ENCODE data around the gene TTC23.
"Not testable (repeated sequence)": the region's sequence is repeated elsewhere in the genome, so short reads cannot be mapped to it uniquely, and the experiment has no call there.

The TTC23 gene

GRCh38 chr15:99118258-99118632 is 131.1 kb downstream of the TTC23 start:
- no peak for DNase-seq

- DNase-seq = no peak
Observed at GRCh38 chr15:99117563-99118257, 131.7 kb downstream of the TTC23 start.

GRCh38 chr15:99117111-99117510 is 132.3 kb downstream of the TTC23 start:
- no peak for DNase-seq

GRCh38 chr15:99115300-99116215 is 133.8 kb downstream of the TTC23 start:
- no peak for DNase-seq

- no peak for DNase-seq
Observed at GRCh38 chr15:99114511-99115299, 134.7 kb downstream of the TTC23 start.

- DNase-seq = no peak
Observed at GRCh38 chr15:99113547-99114271, 135.7 kb downstream of the TTC23 start.

GRCh38 chr15:99111641-99112040 is 137.7 kb downstream of the TTC23 start:
- not testable (repeated sequence) for DNase-seq

- no peak for DNase-seq
Observed at GRCh38 chr15:99110581-99111320, 138.6 kb downstream of the TTC23 start.

GRCh38 chr15:99110093-99110492 is 139.3 kb downstream of the TTC23 start:
- DNase-seq = no peak

GRCh38 chr15:99109555-99110021 is 139.8 kb downstream of the TTC23 start:
- no peak for DNase-seq

GRCh38 chr15:99108993-99109392 is 140.4 kb downstream of the TTC23 start:
- no peak for DNase-seq

- DNase-seq = peak; percentile 6
Observed at GRCh38 chr15:99106417-99107220, 142.8 kb downstream of the TTC23 start.

GRCh38 chr15:99105514-99106341 is 143.7 kb downstream of the TTC23 start:
- peak; percentile 54 for DNase-seq

- DNase-seq = peak; percentile 50
Observed at GRCh38 chr15:99104788-99105513, 144.4 kb downstream of the TTC23 start, which contains the start of gene SYNM. Gene SYNM (plus strand): TSS chr15:99105080. CDS start chr15:99105200, 120 bp downstream.

GRCh38 chr15:99103279-99103678 is 146.1 kb downstream of the TTC23 start:
- no peak for DNase-seq

- DNase-seq = no peak
Observed at GRCh38 chr15:99102332-99103235, 146.8 kb downstream of the TTC23 start.

- no peak for DNase-seq
Observed at GRCh38 chr15:99101501-99101900, 147.9 kb downstream of the TTC23 start.

Data from activated CD4-positive, alpha-beta T cell treated with anti-CD3 and anti-CD28 coated beads, Interleukin-2, amount 50 U/mL, for 16 hours (primary cell).